Measurements from ENCODE around the gene MLLT6. TPM values are rescaled to one million over a fixed set of nuclear protein-coding genes. Genes with fewer than 3 reads are reported as not detected.

The MLLT6 gene
- total RNA-seq, 1 donor from 2014 or later = 192 TPM

DNA sequence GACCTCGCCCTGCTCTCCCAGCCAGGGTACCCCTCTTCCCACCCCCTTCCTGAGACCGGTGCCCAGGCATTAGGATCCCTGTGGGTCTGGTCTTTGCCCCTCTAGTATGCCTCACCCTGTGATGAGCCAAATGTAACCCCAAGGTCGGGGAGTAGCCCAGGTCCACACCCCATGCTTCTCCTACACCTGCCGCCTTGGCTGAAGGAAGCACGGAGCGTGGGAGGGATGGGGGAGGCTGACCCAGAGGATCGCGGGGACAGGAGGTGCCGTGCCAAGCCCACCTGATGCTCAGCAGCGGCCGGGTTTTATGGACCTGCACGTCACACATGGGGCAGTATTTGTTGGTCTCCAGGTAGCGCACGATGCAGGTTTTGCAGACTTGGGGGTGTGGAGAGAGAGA is 34.2 kb downstream of the MLLT6 start:
- POLR2A ChIA-PET = no interaction called here
- intact Hi-C loops (cut with micrococcal nuclease) = no loop called here

DNA sequence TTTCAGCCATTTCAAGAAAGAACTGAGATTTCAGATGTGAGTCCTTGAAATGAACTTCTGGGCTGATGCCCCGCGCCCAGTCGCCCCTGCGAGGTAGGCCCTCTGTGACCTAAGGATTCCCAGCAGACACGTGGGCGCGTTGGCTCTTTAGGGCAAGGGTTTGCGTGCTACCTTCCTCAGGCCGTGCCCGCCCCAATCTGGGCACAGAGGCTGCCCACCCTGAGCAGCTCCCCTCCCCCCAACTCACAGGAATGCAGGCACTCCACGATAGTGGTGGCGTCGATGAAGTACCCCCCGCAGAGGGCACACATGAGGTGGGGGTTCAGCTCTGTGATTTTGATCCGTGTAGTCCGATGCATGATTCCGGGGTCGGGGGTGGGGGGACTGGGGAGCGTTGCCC is 35.0 kb downstream of the MLLT6 start:
- peaks cover 4% of the 10 kb centered on the region for H3K4me1 Mint-ChIP-seq
- intact Hi-C loops (cut with micrococcal nuclease) = no loop called here
- no peak for ATAC-seq (ENCODE audit: low read depth)
- no peaks in the 10 kb centered on the region for H3K9me3 Mint-ChIP-seq
- CTCF ChIA-PET = no interaction called here
- H3K27ac Mint-ChIP-seq = no peak overlapping the region
- no peak for DNase-seq
- no peak overlapping the region for H3K4me3 Mint-ChIP-seq
- TF ChIP-seq, protein P1, sequence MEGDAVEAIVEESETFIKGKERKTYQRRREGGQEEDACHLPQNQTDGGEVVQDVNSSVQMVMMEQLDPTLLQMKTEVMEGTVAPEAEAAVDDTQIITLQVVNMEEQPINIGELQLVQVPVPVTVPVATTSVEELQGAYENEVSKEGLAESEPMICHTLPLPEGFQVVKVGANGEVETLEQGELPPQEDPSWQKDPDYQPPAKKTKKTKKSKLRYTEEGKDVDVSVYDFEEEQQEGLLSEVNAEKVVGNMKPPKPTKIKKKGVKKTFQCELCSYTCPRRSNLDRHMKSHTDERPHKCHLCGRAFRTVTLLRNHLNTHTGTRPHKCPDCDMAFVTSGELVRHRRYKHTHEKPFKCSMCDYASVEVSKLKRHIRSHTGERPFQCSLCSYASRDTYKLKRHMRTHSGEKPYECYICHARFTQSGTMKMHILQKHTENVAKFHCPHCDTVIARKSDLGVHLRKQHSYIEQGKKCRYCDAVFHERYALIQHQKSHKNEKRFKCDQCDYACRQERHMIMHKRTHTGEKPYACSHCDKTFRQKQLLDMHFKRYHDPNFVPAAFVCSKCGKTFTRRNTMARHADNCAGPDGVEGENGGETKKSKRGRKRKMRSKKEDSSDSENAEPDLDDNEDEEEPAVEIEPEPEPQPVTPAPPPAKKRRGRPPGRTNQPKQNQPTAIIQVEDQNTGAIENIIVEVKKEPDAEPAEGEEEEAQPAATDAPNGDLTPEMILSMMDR (IDR thresholded peaks at IDR 0.05) = no peak
- POLR2A ChIA-PET = no interaction called here
- peaks cover 12% of the 10 kb centered on the region for H3K27me3 Mint-ChIP-seq
- H3K36me3 Mint-ChIP-seq (ENCODE audit: low read depth) = no peaks in the 10 kb centered on the region

More for the DNA sequence above, 34.2 kb downstream of the MLLT6 start:
- ATAC-seq (ENCODE audit: low read depth) (no peak), DNase-seq (no peak)
- no peaks in the 10 kb centered on the region for H3K36me3 Mint-ChIP-seq (ENCODE audit: low read depth)
- H3K27me3 Mint-ChIP-seq = peaks cover 9% of the 10 kb centered on the region
- H3K9me3 Mint-ChIP-seq = no peaks in the 10 kb centered on the region
- TF ChIP-seq, protein P1 (IDR thresholded peaks at IDR 0.05) = no peak
- peaks cover 6% of the 10 kb centered on the region for H3K4me1 Mint-ChIP-seq
- no peak overlapping the region for H3K27ac Mint-ChIP-seq
- CTCF ChIA-PET = no interaction called here
- no peak overlapping the region for H3K4me3 Mint-ChIP-seq

DNA sequence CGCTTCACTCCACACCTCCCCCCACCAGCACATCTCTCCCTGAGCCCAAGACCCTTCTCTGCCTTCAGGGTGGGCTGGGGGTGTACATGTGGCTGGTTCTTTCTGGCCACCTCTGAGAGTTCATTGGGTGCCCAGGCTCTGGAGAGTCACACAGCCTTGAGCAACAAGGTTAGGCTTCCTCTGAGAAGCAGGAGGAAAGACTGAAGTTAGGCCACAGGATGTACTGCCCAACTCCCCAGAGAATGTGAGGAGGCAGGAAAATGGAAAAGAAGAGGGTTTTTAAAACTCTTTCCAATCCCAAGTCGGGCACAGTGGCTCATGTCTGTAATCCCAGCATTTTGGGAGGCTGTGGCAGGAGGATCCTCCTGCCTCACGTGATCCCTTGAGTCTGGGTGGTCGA is 35.7 kb downstream of the MLLT6 start:
- Mint-ChIP-seq H3K9me3 (no peaks in the 10 kb centered on the region), H3K27ac (no peak overlapping the region), H3K4me1 (peaks cover 7% of the 10 kb centered on the region)

DNA sequence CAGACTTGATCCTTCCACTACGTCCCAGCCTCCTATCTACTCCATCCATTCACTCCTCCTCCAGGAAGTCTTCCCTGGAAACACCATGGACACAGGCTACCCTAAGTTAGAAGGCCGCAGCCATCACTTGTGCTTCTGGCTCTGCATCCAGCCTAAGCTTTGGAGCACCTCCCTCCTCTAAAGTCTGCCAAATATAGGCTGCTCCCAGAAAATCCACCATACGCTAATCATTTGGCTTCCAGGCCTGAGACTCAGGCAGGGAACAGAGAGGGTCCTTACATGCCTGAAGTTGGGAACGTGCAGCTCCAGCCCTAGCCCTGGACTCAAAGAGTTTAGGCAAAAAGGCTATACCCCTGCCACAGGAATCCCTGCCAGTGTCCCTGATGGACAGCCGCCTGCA is 36.4 kb downstream of the MLLT6 start:
- no peak for DNase-seq
- TF ChIP-seq, protein P1 (IDR thresholded peaks at IDR 0.05) = no peak
- ChIA-PET POLR2A (no interaction called here), CTCF (no interaction called here)
- ATAC-seq (ENCODE audit: low read depth) = no peak
- no peak overlapping the region for H3K27ac Mint-ChIP-seq
- H3K4me1 Mint-ChIP-seq = peaks cover 13% of the 10 kb centered on the region
- intact Hi-C loops (cut with micrococcal nuclease) = no loop called here
- no peaks in the 10 kb centered on the region for H3K36me3 Mint-ChIP-seq (ENCODE audit: low read depth)
- no peaks in the 10 kb centered on the region for H3K9me3 Mint-ChIP-seq
- H3K4me3 Mint-ChIP-seq = no peak overlapping the region
- H3K27me3 Mint-ChIP-seq = peaks cover 18% of the 10 kb centered on the region

More for the DNA sequence above, 35.7 kb downstream of the MLLT6 start:
- no peak overlapping the region for H3K4me3 Mint-ChIP-seq
- CTCF ChIA-PET = no interaction called here
- DNase-seq = no peak
- intact Hi-C loops (cut with micrococcal nuclease) = no loop called here
- TF ChIP-seq, protein P1 (IDR thresholded peaks at IDR 0.05) = no peak
- no peak for ATAC-seq (ENCODE audit: low read depth)
- H3K27me3 Mint-ChIP-seq = peaks cover 12% of the 10 kb centered on the region
- POLR2A ChIA-PET = no interaction called here
- H3K36me3 Mint-ChIP-seq (ENCODE audit: low read depth) = no peaks in the 10 kb centered on the region

DNA sequence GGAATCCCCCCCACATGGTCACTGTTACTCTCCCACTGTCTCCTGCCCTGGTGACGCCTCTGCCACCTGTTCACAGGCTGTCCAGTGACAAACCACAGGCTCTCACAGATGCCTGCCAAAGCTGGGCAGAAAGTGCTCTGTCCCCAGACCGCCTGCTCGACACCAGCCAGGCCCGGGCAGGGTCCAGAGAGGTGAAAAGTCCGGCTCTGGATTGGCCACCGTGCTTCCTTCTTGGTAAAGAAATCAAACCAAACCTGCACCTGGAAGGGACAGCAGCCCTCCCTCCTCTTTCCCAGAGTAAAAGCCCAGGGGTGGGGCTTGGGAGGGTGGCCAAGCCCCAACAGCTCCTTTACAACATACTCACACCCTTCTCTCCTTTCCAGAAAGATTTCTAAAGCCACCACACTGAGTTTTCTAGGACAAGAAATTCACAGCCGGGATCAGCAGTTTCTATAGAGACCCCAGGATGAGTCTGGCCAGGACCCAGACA is 36.9 kb downstream of the MLLT6 start:
- Mint-ChIP-seq H3K36me3 (ENCODE audit: low read depth) (no peaks in the 10 kb centered on the region), H3K4me1 (peaks cover 18% of the 10 kb centered on the region), H3K27me3 (peaks cover 22% of the 10 kb centered on the region), H3K9me3 (no peaks in the 10 kb centered on the region), H3K27ac (no peak overlapping the region), H3K4me3 (no peak overlapping the region)
- ATAC-seq (ENCODE audit: low read depth) (no peak), DNase-seq (no peak)
- CTCF ChIA-PET = no interaction called here
- POLR2A ChIA-PET = no interaction called here
- TF ChIP-seq, protein P1 (IDR thresholded peaks at IDR 0.05) = no peak
- intact Hi-C loops (cut with micrococcal nuclease) = no loop called here

Data from activated B cell treated with CpG ODN at 0.5 μM for 24 hours (primary cell).